Transverse colon (tissue), 4 donors: Measurements from ENCODE around the gene SUPV3L1. TPM values are rescaled to one million over a fixed set of nuclear protein-coding genes. Genes with fewer than 3 reads are reported as not detected.

ENCODE experiments used
- DNase-seq: peaks from one replicate; pipeline ENCODE4 v3.0.0-alpha.2; 2019
- H3K27ac ChIP-seq, 4 donors: fragments of 200-600 bp; sonication (generic); 2 replicates each; pipeline ENCODE4 v1.5.1; 2016 to 2018; ENCODE audit warnings: inconsistent platforms in 4 of 4
- H3K27me3 ChIP-seq: fragments of 200-600 bp; sonication (generic); 2 replicates; pipeline ENCODE4 v1.5.1; 2017; ENCODE audit warnings: inconsistent platforms
- H3K36me3 ChIP-seq, 4 donors: fragments of 200-600 bp; sonication (generic); 2 replicates each; pipeline ENCODE4 v1.5.1; 2017 to 2019; ENCODE audit warnings: inconsistent platforms in 4 of 4
- H3K4me1 ChIP-seq, 4 donors: fragments of 200-600 bp; sonication (generic); 2 replicates each; pipeline ENCODE4 v1.5.1; 2017 to 2020; ENCODE audit warnings: inconsistent platforms in 4 of 4
- H3K4me3 ChIP-seq, 4 donors: fragments of 200-600 bp; sonication (generic); 1 replicate in 1 of 4; 2 replicates in 3 of 4; pipeline versions ENCODE4 v1.5.1 to v1.6.1; 2017 to 2019; ENCODE audit warnings: inconsistent platforms in 4 of 4
- H3K9me3 ChIP-seq, 2 donors: fragments of 200-600 bp; sonication (generic); 2 replicates each; pipeline ENCODE4 v1.5.1; 2017 to 2019; ENCODE audit warnings: inconsistent platforms in 2 of 2
- CTCF ChIP-seq, 5 experiments: fragments of 200-600 bp in 3 of 5; fragments of 450-650 bp in 2 of 5; sonication (generic) in 3 of 5; IDR thresholded peaks; 1 replicate in 2 of 5; 2 replicates in 3 of 5; pipeline ENCODE4 v1.5.1; 2016 to 2017; ENCODE audit warnings: antibody characterized with exemption in 5 of 5, inconsistent platforms in 3 of 5, mild to moderate bottlenecking in 2 of 5, moderate library complexity in 1 of 5
- EP300 ChIP-seq: sonication (generic); formaldehyde crosslinking; IDR thresholded peaks from one replicate; pipeline ENCODE4 v1.6.1; 2017; ENCODE audit warnings: antibody characterized with exemption, low read depth
- POLR2A ChIP-seq: fragments of 450-650 bp; IDR thresholded peaks from one replicate; pipeline ENCODE4 v1.6.1; 2016; ENCODE audit warnings: antibody characterized with exemption, mild to moderate bottlenecking, moderate library complexity
- POLR2AphosphoS5 ChIP-seq, 3 donors: sonication (generic); formaldehyde crosslinking; IDR thresholded peaks; one replicate each; pipeline ENCODE4 v1.6.1; 2016; ENCODE audit warnings: antibody characterized with exemption in 3 of 3
- WGBS, 2 donors: methylation state at CpG; one replicate each; pipeline ENCODE4 v1.1.5; 2018; ENCODE audit warnings: low coverage in 1 of 2; 5-methylcytosine and 5-hydroxymethylcytosine counted together
- in situ Hi-C, 4 donors: fragments of 200-750 bp; cut with MboI; loops; one replicate each; pipeline versions ENCODE4 v1.15.0 to v1.15.1; 2017; ENCODE audit warnings: low sequenced_read_pairs in 3 of 4, low pct_ligation_motif_present in 1 of 4, low pct_unique_long_range_greater_than_20kb in 1 of 4
- intact Hi-C: fragments of 100-400 bp; cut with DNase I; formaldehyde crosslinking; loops from one replicate; pipeline ENCODE4 v1.15.1; 2023; ENCODE audit warnings: low total_unique reads
- total RNA-seq, 4 donors: library from RNA; depleted of rRNA; stranded (reverse); fragments of >200 nt; gene quantifications; one replicate each; pipeline ENCODE4 v1.1.0, GENCODE V29; 2016

Gene SUPV3L1
- total RNA-seq, 4 donors from 2014 or later, result 15.3 to 34.0 (median 26.7) TPM

GRCh38 chr10:69180525-69181204 lies 631 bp downstream of the SUPV3L1 start:
- Histone ChIP-seq H3K4me1 (peaks cover 10 to 23% (median 19%) of the 10 kb centered on the region in 4 donors), H3K4me3 (peak overlapping the region; percentile 91 to 99 (median 97)), H3K27me3 (no peaks in the 10 kb centered on the region), H3K27ac (peak overlapping the region; percentile 87 to 96 (median 91)), H3K36me3 (peaks cover 0 to 8% (median 0%) of the 10 kb centered on the region in 4 donors), H3K9me3 (no peaks in the 10 kb centered on the region)
- in situ Hi-C loops (no loop called here), intact Hi-C loops (no loop called here)
- WGBS, 2 donors, result 2 to 4% methylated on average over 16 to 29 of the region's 29 CpGs
- DNase-seq, result no peak
- TF ChIP-seq POLR2AphosphoS5 (IDR thresholded peaks at IDR 0.05), result no peak
- TF ChIP-seq EP300, result no peak
- TF ChIP-seq CTCF (IDR thresholded peaks at IDR 0.05), result no peak
- TF ChIP-seq POLR2A, result no peak

DNA sequence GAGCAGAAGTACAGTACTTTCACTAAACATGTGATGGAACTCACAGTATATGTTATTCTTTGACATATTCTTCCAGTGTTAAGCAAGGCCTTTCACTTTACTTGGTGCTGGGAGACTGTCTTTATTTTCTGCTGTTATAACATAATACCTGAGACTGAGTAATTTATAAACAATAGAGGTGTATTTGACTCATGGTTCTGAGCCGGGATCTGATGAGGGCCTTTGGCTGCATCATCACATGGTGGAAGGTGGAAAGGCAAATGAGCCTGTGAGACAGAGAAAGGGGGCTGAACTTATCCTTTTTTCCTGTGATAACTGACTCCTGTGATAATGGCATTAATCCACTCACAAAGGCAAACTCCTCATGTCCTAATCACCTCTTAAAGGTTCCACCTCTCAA lies 1.4 kb downstream of the SUPV3L1 start:
- H3K4me3 ChIP-seq, result peak overlapping the region in 3 of 4 donors; percentile 96 to 99 (median 98)
- in situ Hi-C loops, result no loop called here

DNA sequence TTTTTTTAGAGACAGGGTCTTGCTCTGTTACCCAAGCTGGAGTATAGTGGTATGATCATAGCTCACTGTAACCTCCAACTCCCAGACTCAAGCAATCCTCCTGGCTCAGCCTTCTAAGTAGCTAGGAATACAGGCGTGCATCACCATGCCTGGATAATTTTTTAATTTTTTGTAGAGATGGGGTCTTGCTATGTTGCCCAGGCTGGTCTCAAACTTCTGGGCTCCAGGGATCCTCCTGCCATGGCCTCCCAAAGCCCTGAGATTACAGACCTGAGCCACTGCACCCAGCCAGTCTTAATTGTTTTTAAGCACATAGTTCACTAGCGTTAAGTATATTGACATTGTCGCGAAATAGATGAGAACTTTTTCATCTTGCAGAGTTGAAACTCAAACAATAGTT lies 2.0 kb downstream of the SUPV3L1 start:
- H3K9me3 ChIP-seq, result no peaks in the 10 kb centered on the region
- no peaks in the 10 kb centered on the region for H3K27me3 ChIP-seq
- WGBS, 2 donors, result 84 to 90% methylated on average over 4 of the region's 4 CpGs
- peaks cover 10 to 23% (median 19%) of the 10 kb centered on the region in 4 donors for H3K4me1 ChIP-seq
- H3K27ac ChIP-seq, result no peak overlapping the region
- in situ Hi-C loops (no loop called here), intact Hi-C loops (no loop called here)
- H3K4me3 ChIP-seq, result no peak overlapping the region
- peaks cover 0 to 11% (median 3%) of the 10 kb centered on the region in 4 donors for H3K36me3 ChIP-seq
- DNase-seq, result no peak
- TF ChIP-seq POLR2AphosphoS5 (IDR thresholded peaks at IDR 0.05) (no peak), POLR2A (no peak), EP300 (no peak), CTCF (IDR thresholded peaks at IDR 0.05) (no peak)

More for the DNA sequence above, 1.4 kb downstream of the SUPV3L1 start:
- intact Hi-C loops, result no loop called here
- no peak for DNase-seq
- H3K36me3 ChIP-seq, result peaks cover 0 to 8% (median under 1%) of the 10 kb centered on the region in 4 donors
- H3K9me3 ChIP-seq, result no peaks in the 10 kb centered on the region
- TF ChIP-seq POLR2A (no peak), EP300 (no peak), CTCF (IDR thresholded peaks at IDR 0.05) (no peak), POLR2AphosphoS5 (IDR thresholded peaks at IDR 0.05) (no peak)
- H3K27me3 ChIP-seq, result no peaks in the 10 kb centered on the region
- H3K27ac ChIP-seq, result peak overlapping the region in 2 of 4 donors; percentile 94 to 96
- 39 to 45% methylated on average over 1 of the region's 1 CpG for WGBS, 2 donors
- peaks cover 10 to 23% (median 19%) of the 10 kb centered on the region in 4 donors for H3K4me1 ChIP-seq

DNA sequence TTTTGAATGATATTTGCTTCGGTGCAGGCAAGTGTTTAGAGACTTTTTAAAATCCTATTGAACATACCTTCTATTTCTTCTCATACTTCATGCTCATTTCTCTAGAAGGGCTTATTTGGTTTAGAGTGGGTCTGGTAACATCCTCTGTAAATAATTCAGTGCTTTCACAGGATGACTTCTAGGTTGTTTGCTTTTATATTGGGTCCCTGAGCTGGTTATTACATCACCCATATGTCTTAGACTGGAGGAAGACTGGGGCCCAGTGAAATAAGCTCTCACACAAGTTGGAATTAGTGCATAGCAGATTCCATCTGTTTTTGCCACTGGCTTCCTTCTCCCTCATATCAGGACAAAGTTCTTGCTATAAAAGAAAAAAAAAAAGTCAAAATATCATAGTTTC lies 6.5 kb downstream of the SUPV3L1 start:
- no peak for DNase-seq
- intact Hi-C loops (no loop called here), in situ Hi-C loops (no loop called here)
- Histone ChIP-seq H3K36me3 (peaks cover 0 to 41% (median 12%) of the 10 kb centered on the region in 4 donors), H3K27ac (no peak overlapping the region), H3K4me3 (no peak overlapping the region), H3K27me3 (no peaks in the 10 kb centered on the region), H3K4me1 (peaks cover under 1 to 7% (median 3%) of the 10 kb centered on the region in 4 donors), H3K9me3 (no peaks in the 10 kb centered on the region)
- no peak for TF ChIP-seq CTCF (IDR thresholded peaks at IDR 0.05)
- TF ChIP-seq EP300, result no peak
- TF ChIP-seq POLR2AphosphoS5 (IDR thresholded peaks at IDR 0.05), result no peak
- TF ChIP-seq POLR2A, result no peak
- WGBS, 2 donors, result 84 to 100% methylated on average over 1 of the region's 1 CpG
